NOMO-1 treated with DMSO at 0.1 percent for 48 hours (cell line): Measurements from ENCODE around the gene OR2D2.
"Not testable (repeated sequence)": the region's sequence is repeated elsewhere in the genome, so short reads cannot be mapped to it uniquely, and the experiment has no call there.

Source experiments
- DNase-seq: peaks from one replicate; lab custom pipeline; 2025; ENCODE audit not compliant: unreplicated experiment; lab: John Stamatoyannopoulos, UW

Gene OR2D2, protein sequence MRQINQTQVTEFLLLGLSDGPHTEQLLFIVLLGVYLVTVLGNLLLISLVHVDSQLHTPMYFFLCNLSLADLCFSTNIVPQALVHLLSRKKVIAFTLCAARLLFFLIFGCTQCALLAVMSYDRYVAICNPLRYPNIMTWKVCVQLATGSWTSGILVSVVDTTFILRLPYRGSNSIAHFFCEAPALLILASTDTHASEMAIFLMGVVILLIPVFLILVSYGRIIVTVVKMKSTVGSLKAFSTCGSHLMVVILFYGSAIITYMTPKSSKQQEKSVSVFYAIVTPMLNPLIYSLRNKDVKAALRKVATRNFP

DNA sequence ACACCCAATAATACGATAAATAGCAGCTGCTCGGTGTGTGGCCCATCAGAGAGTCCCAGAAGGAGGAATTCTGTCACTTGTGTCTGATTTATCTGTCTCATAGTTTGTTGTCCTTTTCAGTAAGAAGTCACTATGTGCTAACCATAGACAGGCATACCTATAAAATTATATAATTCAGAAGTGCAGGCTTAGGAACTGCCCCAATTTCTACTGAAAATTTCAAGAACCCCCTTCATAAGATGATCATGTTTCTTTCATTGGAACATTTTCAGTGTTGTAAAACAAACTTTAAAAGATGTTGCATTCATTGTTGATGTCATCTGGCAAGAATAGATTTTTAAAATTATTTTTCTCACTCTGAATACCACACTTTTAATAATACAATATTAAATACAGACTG is at the start of gene OR2D2:
OR2D2 (minus strand) TSS at position 101 of the 400 bp plus-strand sequence; CDS start at position 101, 0 bp downstream.
- DNase-seq, result no peak

DNA sequence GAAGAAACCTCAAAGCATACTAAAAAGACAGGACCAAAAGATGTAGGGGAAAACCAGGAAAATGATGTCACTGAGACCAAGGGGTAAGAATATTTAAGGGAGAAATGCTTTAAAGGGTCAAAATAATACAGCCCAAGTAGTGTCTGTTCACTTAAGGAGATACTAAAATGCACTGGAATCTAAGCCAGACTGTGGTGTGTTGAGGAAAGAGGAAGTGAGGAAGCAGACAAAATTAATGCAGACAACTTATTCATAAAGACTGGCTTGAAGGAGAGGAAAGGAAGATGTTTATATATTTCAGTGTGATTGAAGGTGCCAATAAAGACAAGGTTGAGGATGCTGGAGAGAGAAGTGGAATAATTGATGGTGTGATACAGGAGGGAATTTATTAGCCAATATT is 49.7 kb upstream of the OR2D2 start:
- DNase-seq, result peak; percentile 1

DNA sequence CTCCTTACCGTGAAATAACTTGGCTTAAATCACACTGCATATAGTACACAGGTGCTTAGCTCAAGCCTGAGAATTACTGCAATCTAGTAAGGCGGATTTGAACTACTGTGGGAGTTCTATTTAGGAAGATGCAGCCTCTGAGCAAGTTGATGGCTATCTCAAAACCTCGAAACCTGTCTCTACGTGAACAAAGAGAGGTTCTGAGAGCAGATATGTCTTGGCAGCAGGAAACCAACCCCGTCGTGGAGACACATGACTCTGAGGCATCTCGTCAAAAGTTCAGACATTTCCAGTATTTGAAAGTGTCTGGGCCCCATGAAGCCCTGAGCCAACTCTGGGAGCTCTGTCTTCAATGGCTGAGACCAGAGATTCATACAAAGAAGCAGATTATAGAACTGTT is 39.8 kb upstream of the OR2D2 start:
- DNase-seq, result no peak

DNA sequence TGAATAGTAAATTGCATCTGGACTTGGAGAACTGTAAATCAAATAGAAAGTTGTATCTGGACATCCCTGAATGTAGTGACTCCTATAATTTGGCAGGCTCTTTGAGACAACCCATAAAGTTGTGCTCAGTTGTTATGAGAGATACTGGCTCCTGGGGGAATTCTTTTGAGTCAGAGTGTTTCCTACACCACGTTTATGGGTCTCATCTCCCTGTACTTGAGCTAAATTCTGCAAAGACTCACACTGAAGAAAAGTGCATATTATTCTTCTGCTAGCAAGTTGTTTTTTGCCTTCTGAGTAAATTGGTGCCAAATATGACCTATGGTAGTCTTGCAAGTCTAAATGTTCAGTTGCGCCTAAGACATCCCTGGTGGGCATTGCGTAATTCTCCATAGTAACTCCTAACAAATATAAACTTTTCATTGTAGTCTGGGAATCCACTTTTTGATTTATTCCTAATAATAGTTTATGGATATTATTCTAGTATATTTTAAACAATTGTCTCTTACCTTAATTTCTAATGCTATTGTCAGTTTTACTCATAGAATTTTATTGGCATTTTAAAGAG is 38.9 kb upstream of the OR2D2 start:
- DNase-seq, result no peak

DNA sequence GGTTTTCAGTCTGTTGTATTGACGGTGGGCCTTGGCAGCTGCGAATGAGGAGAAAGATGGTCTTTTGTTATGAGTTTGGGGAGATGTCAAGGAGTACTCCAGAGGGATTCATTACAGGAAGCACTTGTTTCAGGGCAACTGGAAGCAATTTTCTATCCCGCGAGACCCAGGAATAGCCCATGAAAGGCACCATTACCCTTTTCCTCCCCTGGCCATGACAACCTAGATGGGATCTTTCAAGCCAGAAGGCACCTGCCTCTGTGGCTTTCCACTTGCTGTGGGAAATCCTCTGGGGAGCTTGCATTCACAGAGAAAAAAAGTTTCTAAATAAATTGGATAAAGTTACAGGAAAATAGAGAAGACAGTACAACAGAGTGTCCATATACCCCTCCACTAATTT is 36.6 kb upstream of the OR2D2 start:
- DNase-seq, result no peak

DNA sequence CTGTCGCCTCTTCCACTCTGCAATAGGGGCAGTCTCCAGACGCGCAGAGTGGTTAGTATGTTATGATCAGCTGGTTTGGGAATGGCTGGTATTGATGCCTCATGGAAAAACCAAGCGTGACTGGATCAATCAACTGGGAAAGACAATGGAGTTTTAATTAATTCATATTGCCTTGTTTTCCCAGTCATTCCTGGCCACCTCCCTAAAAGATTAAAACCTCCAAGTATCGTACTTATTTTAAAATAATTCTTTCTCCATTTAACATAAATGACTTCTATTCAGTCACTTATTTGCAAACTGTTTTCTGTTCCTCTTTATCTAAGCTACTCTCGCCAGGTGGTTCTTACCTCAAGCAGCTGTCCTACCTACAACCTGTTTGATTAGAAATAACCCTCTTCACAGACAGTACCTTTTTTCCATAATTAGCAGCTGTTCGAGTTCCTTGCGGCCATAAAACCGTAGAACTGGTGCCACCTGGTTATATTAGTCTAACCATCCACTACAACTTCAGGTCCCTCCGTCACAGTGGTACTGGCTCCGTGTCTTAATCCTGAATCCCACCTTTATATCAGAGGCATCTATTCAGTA is 34.8 kb upstream of the OR2D2 start:
- peak; percentile 2 for DNase-seq

DNA sequence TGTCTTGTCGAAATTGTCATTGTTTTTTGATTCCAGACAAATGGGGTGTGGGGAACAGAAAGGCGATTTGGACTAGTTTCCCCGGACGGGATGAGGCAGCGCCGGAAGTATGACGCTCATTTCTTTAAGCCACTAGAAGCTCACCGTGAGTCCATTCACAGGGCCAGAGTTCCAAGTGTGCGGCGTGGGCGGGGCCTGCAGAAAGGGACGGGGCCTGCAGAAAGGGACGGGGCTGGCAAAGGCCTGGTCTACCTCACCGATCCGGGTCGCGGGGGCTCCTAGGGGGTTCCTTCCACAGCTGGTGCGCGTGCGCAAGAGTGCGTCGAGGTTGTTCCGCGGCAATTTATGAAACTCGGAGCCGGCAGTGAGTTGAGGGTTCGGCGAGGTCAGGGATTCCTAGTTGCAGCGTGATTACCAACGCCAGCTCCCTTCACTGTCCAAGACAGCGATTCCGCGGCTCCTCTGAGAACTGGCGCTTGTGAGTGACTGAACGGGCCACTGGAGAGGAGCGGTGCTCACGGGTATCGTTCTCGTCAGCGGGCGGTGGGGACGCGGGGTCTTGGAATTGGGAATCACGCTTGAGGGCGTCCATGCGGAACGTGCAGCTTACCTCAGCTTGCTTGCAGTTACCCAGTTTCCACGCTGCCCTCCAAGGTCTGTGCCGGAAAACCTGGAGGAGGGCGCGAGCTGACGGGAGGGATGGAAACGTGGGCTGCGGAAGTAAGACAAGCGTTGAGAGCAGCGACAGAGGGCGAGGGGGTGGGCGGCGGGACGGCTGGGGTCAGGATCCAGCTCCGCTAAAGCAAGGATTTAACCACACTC is 34.1 kb upstream of the OR2D2 start, which contains the start of gene ZNF215:
ZNF215 (plus strand) TSS at position 219 of the 822 bp plus-strand sequence. CDS start 5,847 bp downstream, outside the sequence.
- DNase-seq, result peak; percentile 16

DNA sequence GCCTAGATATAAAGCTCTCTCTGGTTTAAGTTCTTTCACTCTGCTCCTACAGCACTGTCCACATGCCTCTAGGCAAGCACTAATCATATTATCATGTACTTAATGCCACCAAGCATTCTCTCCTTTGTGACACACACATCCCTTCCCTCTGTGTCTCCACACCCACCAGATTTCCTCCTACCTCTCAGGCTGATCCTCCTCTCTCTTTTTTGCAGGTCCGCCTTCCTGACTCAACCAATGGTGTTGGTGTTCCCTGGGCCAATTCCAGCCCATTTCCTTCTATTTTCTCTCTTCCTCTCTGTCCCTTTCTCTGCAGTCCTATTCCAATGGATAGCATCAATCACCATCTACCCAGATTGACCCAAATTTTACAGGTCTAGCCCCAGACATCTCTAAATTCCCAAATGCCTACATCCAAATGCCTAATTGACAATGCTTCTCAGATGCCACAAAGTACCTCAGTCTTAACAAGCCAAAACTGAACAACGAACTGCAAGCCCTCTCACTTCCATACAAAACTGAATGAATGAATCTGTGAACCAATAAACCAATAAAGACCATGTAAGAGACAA is 33.4 kb upstream of the OR2D2 start:
- no peak for DNase-seq

DNA sequence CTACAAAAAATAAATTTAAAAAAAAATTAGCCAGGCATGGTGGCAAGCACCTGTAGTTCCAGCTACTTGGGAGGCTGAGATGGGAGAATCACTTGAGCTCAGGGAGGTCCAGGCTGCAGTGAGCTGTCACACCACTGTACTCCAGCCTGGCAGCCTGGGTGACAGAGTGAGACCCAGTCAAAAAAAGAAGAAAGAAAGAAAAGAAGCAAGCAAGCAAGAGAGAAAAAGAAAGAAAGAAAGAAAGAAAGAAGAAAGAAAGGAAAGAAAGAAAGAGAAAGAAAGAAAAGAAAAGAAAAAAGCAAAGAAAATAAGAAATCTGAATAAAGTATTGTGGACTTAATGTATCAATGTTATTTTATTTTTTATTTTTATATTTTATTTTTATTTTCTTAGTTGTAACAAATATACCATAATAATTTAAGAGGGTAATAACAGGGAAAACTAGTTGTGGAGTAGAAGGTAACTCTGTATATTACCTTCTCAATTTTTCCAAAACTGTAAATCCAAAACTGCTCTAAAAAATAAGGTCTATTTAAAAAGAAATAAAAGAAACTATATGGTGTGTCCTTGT is 32.8 kb upstream of the OR2D2 start:
- no peak for DNase-seq

DNA sequence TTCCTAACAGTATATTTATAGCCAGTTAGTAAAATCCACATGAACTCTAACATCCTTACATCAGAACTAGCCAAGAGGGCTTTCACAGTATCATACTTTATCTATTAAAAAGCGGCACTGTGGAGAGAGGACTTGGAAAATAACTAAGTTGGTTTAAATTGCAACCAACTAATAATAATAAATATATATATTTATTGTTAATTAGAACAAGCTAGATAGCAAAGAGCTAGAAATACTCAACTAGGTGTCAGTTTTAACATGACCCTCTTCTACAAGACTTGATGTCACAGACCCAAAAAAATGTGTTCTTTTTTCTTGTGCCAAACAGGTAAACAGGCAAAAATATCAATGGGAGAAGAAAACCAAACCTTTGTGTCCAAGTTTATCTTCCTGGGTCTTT is 28.4 kb upstream of the OR2D2 start, which contains the start of gene OR2D3:
OR2D3 (plus strand) TSS at position 301 of the 400 bp plus-strand sequence; CDS start at position 301, 0 bp downstream.
- no peak for DNase-seq

DNA sequence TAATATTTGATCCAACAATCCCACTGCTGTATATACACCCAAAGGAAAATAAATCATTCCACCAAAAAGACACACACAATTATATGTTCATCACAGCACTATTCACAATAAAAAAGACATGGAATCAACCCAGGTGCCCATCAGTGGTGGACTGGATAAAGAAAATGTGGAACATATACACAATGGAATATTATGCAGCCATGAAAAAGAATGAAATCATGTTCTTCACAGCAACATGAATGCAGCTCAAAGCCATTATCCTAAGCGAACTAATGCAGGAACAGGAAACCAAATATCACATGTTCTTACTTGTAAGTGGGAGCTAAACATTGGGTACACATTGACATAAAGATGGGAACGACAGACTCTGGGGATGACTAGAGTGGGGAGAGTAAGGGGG is 27.4 kb upstream of the OR2D2 start:
- DNase-seq, result no peak

DNA sequence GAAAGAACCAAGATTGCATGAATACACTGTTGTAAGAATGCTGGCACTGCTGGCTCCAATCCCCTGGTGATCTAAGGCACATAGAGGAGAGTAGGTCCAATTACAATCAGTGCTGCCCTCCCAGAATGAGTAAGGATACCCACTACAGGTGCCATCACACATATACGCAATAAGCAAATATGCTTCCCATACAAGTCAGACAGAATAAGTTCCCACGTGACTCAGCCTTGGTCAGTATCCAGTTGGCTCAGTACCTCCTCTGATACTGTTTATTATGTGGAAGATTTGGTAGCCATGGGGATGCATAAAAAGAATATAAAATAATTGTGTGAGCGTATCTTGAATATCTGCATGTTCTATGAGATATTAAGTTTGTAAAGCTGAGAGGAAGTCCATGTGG is 19.6 kb upstream of the OR2D2 start:
- DNase-seq, result no peak

DNA sequence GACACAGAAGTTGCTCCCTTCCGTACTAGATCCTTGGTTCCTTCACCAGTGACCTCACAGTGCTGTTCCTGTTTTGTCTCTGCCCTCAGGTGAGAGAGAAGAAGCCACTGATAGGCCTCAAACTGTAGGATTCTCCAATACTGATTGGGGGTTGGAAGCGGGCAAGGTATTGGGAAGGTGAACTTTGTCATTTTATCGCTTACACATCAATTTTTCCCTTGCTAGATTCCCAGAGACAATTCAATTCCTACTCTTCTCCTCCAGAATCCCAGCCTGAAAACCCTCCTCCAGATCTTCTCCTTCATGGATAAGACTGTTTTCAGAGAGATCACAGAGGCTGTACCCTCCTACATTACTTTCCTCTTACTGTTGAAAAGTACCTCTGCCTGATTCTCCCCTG is 19.1 kb upstream of the OR2D2 start:
- no peak for DNase-seq

DNA sequence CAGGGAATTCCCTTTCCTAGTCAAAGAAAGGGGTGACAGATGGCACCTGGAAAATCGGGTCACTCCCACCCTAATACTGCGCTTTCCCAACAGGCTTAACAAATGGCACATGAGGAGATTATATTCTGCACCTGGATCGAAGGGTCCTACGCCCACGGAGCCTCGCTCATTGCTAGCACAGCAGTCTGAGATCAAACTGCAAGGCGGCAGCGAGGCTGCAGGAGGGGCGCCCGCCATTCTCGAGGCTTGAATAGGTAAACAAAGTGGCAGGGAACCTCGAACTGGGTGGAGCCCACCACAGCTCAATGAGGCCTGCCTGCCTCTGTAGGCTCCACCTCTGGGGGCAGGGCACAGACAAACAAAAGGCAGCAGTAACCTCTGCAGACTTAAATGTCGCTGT is 12.5 kb upstream of the OR2D2 start:
- DNase-seq, result not testable (repeated sequence)

DNA sequence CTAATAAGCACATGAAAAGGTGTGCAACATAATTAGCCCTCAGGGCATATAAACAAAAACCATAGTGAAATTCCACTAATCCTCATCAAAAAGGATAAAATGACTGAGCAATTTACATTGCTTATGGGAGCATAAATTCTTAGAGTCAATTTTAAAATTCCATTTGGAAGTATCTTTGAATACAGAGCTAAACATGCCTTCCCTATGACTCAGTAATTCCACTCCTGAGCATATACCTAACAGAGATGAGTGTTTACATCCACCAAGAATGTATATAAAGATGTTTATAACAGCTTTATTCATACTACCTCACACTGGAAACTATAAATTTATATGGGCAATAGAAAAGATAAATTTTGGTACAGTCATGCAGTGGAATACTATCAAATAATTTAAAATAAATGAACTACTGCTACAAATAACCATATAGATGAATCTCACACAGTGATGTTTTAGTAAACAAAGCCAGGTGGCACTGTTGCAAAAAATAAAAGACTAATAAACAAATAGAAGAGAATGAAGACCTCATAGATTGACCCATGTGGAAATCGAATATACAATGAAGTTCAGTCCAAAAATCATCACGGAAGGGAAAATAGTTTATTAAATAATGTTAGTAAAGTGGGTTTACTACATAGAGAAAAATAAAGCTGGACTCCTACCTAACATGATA is 8.2 kb upstream of the OR2D2 start:
- no peak for DNase-seq

DNA sequence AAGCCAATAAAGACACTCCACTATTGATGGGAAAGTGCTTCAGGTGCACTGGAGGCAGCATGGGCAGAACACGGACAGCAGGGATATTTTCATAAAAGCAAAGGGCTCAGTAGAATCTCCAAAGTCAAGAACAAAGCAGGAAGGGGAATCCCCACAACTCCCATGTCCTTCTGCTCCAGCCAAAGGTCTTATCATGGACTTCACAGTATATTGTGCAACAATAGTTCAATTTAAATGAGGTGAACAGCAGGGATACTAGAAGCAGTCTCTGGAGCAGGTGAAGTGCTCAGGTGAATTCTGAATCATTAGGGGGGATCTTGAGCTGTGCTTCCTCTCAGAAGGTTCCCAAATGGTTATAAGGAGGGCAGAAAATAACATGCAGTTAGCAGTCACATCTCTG is 6.6 kb upstream of the OR2D2 start:
- no peak for DNase-seq

DNA sequence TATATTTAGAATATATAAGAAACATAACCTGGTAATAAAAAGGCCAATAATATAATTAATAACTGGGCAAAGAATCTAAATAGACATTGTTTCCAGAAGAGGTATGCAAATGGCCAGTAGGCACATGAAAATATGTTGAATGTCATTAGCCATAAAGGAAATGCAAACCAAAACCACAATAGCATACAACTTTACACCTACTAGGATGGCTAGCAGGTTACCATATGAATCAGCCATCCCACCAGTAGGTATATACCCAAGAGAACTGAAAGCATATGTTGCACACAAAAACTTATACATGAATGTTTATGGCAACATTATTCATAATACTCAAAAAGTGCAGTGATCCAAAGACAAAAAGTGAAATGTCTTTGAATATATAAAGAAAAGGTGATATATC is 2.7 kb upstream of the OR2D2 start:
- no peak for DNase-seq

DNA sequence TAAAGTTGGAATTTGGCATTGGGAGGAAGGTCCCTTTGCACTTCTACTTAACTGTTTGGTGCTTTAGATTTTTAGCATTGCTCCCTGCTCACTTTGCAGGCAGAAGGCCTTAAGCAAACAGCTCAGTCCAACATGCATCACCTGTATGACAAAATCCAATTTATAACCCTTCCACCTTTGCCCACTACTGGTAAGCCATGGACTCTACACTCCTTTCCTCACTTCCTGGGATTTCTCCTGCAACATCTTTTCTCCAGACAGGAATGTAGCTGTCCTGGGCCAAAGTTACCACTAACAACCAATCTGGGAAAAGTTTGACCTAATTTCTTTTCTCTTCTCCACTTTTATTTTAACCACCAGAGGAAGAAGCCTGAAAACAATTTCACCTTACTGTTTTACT is 1.8 kb upstream of the OR2D2 start:
- no peak for DNase-seq

DNA sequence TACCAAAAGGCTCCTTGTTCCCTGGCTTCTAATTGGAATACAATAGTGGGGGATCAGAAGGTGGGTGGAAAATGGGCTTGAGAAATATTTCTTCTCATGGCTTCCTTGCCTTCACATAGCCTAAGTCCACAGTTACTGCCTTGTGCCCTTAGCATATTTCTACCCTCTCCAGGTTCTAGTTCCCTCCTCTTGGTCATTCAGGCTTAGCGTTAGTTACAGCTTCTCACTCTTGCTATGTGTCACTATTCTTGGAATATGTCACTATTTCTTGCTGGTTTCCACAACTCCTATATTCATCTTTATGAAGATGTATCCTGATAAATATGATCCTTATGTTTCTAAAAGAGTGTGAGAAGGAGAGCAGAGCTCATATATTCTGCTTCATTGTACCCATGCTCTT is 2.5 kb downstream of the OR2D2 start:
- DNase-seq, result no peak

DNA sequence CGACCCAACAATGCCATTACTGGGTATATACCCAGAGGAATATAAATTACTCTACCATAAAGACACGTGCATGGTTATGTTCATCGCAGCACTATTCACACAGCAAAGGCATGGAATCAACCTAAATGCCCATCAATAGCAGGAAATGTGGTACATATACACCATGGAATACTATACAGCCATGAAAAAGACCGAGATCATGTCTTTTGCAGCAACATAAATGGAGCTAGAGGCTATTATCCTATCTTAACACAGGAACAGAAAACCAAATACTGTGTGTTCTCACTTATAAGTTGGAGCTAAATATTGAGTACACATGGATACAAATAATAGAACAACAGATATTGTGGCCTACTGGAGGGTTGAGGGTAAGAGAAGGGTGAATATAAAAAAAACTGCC is 3.5 kb downstream of the OR2D2 start:
- DNase-seq, result no peak
